ENCODE data around the gene YWHAQ. TPM values are rescaled to one million over a fixed set of nuclear protein-coding genes. Genes with fewer than 3 reads are reported as not detected.

Gene YWHAQ
- total RNA-seq (2022; extraction: Qiagen RNA extraction) = 651 to 716 TPM (median 695 TPM) in 5 replicates

GRCh38 chr2:9630736-9631552 is at the start of gene YWHAQ:
Gene YWHAQ (minus strand): TSS chr2:9630997. CDS start chr2:9630452, 545 bp downstream.

GRCh38 chr2:9555297-9556120 is 75.3 kb downstream of the YWHAQ start, which contains the start of gene ADAM17:
Gene ADAM17 (minus strand): TSS chr2:9555830. CDS start chr2:9555605, 225 bp downstream.

Other genes with a start within 250 kb of the YWHAQ start
- gene ITGB1BP1, start 207.5 kb downstream of the YWHAQ start, total RNA-seq (2022; extraction: Qiagen RNA extraction) = 153 to 184 TPM (median 172 TPM) in 5 replicates
- 48.6 to 63.3 TPM (median 49.6 TPM) in 5 replicates for gene CPSF3, start 207.3 kb downstream of the YWHAQ start, total RNA-seq (2022; extraction: Qiagen RNA extraction)
- 84.1 to 104 TPM (median 97.2 TPM) in 5 replicates for gene IAH1, start 156.4 kb downstream of the YWHAQ start, total RNA-seq (2022; extraction: Qiagen RNA extraction)
- gene ADAM17, start 75.2 kb downstream of the YWHAQ start, total RNA-seq (2022; extraction: Qiagen RNA extraction) = 24.1 to 33.3 TPM (median 28.1 TPM) in 5 replicates
- 20.8 to 41.4 TPM (median 23.7 TPM) in 5 replicates for gene TAF1B, start 212.5 kb upstream of the YWHAQ start, total RNA-seq (2022; extraction: Qiagen RNA extraction)